Neural cell (in vitro differentiated cells): ENCODE results near the gene NFATC3. TPM values are rescaled to one million over a fixed set of nuclear protein-coding genes. Genes with fewer than 3 reads are reported as not detected.

Experiments
- H2AFZ ChIP-seq: fragments of 200-600, 300-800 bp; sonication (generic), shearing (Covaris generic); 2 replicates; pipeline ENCODE4 v1.6.0; 2014; ENCODE audit warnings: low read depth, mild to moderate bottlenecking, antibody characterized with exemption, low read length, moderate library complexity
- H3F3A ChIP-seq: fragments of 200-600 bp; shearing (Covaris generic); 2 replicates; pipeline ENCODE4 v1.6.1; 2016; ENCODE audit warnings: mild to moderate bottlenecking, moderate library complexity, mixed read lengths, antibody characterized with exemption, low read length; ENCODE audit not compliant: insufficient read depth, poor library complexity, severe bottlenecking
- H3K27ac ChIP-seq: fragments of 200-600, 300-800 bp; sonication (generic), shearing (Covaris generic); 2 replicates; pipeline ENCODE4 v1.5.1; 2014; ENCODE audit warnings: mild to moderate bottlenecking, low read length, moderate library complexity
- H3K27me3 ChIP-seq: fragments of 300-800, 200-600 bp; sonication (generic), shearing (Covaris generic); 2 replicates; pipeline ENCODE4 v1.6.0; 2014; ENCODE audit warnings: mild to moderate bottlenecking, low read depth, low read length, moderate library complexity; ENCODE audit not compliant: insufficient read depth
- H3K36me3 ChIP-seq: fragments of 300-800, 200-600 bp; sonication (generic), shearing (Covaris generic); 2 replicates; pipeline ENCODE4 v1.5.1; 2014; ENCODE audit warnings: mild to moderate bottlenecking, antibody characterized with exemption, low read length, moderate library complexity; ENCODE audit not compliant: insufficient read depth
- H3K4me2 ChIP-seq: fragments of 300-800, 200-600 bp; sonication (generic), shearing (Covaris generic); 2 replicates; pipeline ENCODE4 v1.6.0; 2014; ENCODE audit warnings: mild to moderate bottlenecking, low read length
- H3K4me3 ChIP-seq: fragments of 300-800, 200-600 bp; sonication (generic), shearing (Covaris generic); 2 replicates; pipeline ENCODE4 v1.5.1; 2014; ENCODE audit warnings: mild to moderate bottlenecking, low read length, moderate library complexity
- H3K79me2 ChIP-seq: fragments of 200-600 bp; shearing (Covaris generic); replicated peaks from 2 replicates; pipeline ENCODE4 v1.6.0; 2014; ENCODE audit warnings: mild to moderate bottlenecking, low read length, moderate library complexity; ENCODE audit not compliant: insufficient read depth
- H3K9ac ChIP-seq: fragments of 300-800, 200-600 bp; sonication (generic), shearing (Covaris generic); 2 replicates; pipeline ENCODE4 v1.6.1; 2016; ENCODE audit warnings: mild to moderate bottlenecking, low read length, mixed read lengths
- H3K9me2 ChIP-seq: fragments of 200-600 bp; shearing (Covaris generic); 2 replicates; pipeline ENCODE4 v1.6.1; 2016; ENCODE audit warnings: mild to moderate bottlenecking, low read length, mixed read lengths; ENCODE audit not compliant: insufficient read depth
- H3K9me3 ChIP-seq: fragments of 200-600, 300-800 bp; sonication (generic), shearing (Covaris generic); 2 replicates; pipeline ENCODE4 v1.6.1; 2016; ENCODE audit warnings: mild to moderate bottlenecking, mixed run types, low read length, moderate library complexity, mixed read lengths
- H4K20me1 ChIP-seq: fragments of 200-600 bp; shearing (Covaris generic); 2 replicates; pipeline ENCODE4 v1.6.1; 2016; ENCODE audit warnings: mild to moderate bottlenecking, mixed run types; ENCODE audit not compliant: insufficient read depth
- EP300 ChIP-seq: fragments of 450-650 bp; conservative IDR thresholded peaks from 2 replicates; pipeline ENCODE4 v1.6.1; 2014; ENCODE audit warnings: antibody characterized with exemption, mild to moderate bottlenecking, moderate library complexity; ENCODE audit not compliant: poor library complexity, severe bottlenecking
- EZH2 ChIP-seq: fragments of 200-600, 300-800 bp; shearing (Covaris generic), sonication (generic); IDR thresholded peaks from 2 replicates; pipeline ENCODE4 v1.6.1; 2014; ENCODE audit warnings: antibody characterized with exemption, low read length, borderline replicate concordance, mild to moderate bottlenecking; ENCODE audit not compliant: insufficient read depth, poor library complexity, severe bottlenecking
- MXI1 ChIP-seq: fragments of 450-650 bp; conservative IDR thresholded peaks from 2 replicates; pipeline ENCODE4 v1.6.1; 2014; ENCODE audit warnings: antibody characterized with exemption, mild to moderate bottlenecking; ENCODE audit not compliant: poor library complexity, severe bottlenecking
- POLR2AphosphoS5 ChIP-seq: IDR thresholded peaks from 2 replicates; pipeline ENCODE4 v1.6.1; 2012
- RAD21 ChIP-seq: fragments of 450-650 bp; conservative IDR thresholded peaks from 2 replicates; pipeline ENCODE4 v1.6.1; 2014; ENCODE audit warnings: antibody characterized with exemption, mild to moderate bottlenecking, moderate library complexity
- SMC3 ChIP-seq: fragments of 450-650 bp; conservative IDR thresholded peaks from 2 replicates; pipeline ENCODE4 v1.6.1; 2014; ENCODE audit warnings: antibody characterized with exemption, mild to moderate bottlenecking, moderate library complexity; ENCODE audit not compliant: poor library complexity
- TAF1 ChIP-seq: IDR thresholded peaks from 2 replicates; pipeline ENCODE4 v1.6.1; 2012; ENCODE audit warnings: low read depth
- polyA plus RNA-seq: library from polyadenylated mRNA; depleted of rRNA; stranded (reverse); fragments of >200 nt; gene quantifications from 2 replicates; pipeline ENCODE4 v1.2.3, GENCODE V29; 2014
- TF ChIP-seq, protein P1 (sequence below): IDR thresholded peaks from 2 replicates; pipeline ENCODE4 v1.6.1; 2012; ENCODE audit warnings: borderline replicate concordance
- TF ChIP-seq, protein P2 (sequence below): fragments of 450-650 bp; IDR thresholded peaks from 2 replicates; pipeline ENCODE4 v1.5.1; 2014; ENCODE audit warnings: antibody characterized with exemption, mild to moderate bottlenecking, moderate library complexity; ENCODE audit not compliant: poor library complexity, severe bottlenecking

Gene NFATC3
- polyA plus RNA-seq, 1 donor from 2014 or later, result 6.2 TPM

DNA sequence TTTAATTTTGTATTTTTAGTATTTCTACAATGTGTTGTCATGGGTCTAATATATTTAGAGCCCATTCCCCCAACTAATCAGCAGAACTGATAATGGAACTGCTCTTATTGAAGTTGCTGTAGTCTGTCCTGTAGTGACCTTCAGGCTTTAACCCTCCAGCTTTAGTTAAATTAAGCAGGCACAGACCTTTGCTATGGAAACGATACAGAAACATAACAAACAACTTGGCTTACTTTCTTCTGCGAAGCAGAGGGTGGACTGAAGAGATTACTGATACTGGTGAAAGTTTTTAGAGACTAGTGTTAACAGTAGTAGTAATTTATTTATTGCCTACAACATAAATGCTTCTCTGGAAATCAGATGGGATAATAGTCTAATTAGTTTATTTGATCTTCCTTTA, 61.4 kb downstream of the NFATC3 start:
- H3K27me3 ChIP-seq, result no peaks in the 10 kb centered on the region
- no peak overlapping the region for H3K4me3 ChIP-seq
- H3F3A ChIP-seq, result no peaks in the 10 kb centered on the region
- no peak for TF ChIP-seq SMC3
- TF ChIP-seq, protein P1, sequence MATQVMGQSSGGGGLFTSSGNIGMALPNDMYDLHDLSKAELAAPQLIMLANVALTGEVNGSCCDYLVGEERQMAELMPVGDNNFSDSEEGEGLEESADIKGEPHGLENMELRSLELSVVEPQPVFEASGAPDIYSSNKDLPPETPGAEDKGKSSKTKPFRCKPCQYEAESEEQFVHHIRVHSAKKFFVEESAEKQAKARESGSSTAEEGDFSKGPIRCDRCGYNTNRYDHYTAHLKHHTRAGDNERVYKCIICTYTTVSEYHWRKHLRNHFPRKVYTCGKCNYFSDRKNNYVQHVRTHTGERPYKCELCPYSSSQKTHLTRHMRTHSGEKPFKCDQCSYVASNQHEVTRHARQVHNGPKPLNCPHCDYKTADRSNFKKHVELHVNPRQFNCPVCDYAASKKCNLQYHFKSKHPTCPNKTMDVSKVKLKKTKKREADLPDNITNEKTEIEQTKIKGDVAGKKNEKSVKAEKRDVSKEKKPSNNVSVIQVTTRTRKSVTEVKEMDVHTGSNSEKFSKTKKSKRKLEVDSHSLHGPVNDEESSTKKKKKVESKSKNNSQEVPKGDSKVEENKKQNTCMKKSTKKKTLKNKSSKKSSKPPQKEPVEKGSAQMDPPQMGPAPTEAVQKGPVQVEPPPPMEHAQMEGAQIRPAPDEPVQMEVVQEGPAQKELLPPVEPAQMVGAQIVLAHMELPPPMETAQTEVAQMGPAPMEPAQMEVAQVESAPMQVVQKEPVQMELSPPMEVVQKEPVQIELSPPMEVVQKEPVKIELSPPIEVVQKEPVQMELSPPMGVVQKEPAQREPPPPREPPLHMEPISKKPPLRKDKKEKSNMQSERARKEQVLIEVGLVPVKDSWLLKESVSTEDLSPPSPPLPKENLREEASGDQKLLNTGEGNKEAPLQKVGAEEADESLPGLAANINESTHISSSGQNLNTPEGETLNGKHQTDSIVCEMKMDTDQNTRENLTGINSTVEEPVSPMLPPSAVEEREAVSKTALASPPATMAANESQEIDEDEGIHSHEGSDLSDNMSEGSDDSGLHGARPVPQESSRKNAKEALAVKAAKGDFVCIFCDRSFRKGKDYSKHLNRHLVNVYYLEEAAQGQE, result no peak
- H3K4me2 ChIP-seq, result no peak overlapping the region
- no peaks in the 10 kb centered on the region for H4K20me1 ChIP-seq
- no peaks in the 10 kb centered on the region for H3K36me3 ChIP-seq
- H3K9me2 ChIP-seq, result no peaks in the 10 kb centered on the region
- H2AFZ ChIP-seq, result no peak overlapping the region
- no peaks in the 10 kb centered on the region for H3K79me2 ChIP-seq
- H3K27ac ChIP-seq, result no peak overlapping the region
- no peaks in the 10 kb centered on the region for H3K9me3 ChIP-seq
- H3K9ac ChIP-seq, result no peak overlapping the region

DNA sequence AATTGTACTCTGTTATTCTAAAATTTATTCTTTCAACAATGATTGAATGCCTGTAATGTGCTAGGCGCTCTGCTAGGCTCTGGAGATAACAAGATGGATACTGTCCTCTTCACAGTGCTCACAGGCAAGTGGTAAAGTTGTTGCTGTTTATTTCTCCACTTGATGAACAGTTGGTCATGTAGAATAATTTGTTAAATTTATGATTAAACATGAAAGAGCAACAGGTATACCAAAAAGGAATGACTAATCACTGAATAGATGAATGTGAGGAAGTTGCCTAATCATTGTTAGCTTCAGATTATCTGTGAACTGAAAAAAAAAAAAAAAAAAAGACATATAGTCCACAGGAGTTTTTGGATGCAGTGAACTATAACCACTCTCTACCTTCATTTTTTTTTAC, 62.3 kb downstream of the NFATC3 start:
- no peaks in the 10 kb centered on the region for H3K9me3 ChIP-seq
- H3K4me3 ChIP-seq, result no peak overlapping the region
- H4K20me1 ChIP-seq, result no peaks in the 10 kb centered on the region
- no peaks in the 10 kb centered on the region for H3K79me2 ChIP-seq
- no peak overlapping the region for H3K4me2 ChIP-seq
- H3K27ac ChIP-seq, result no peak overlapping the region
- H3K27me3 ChIP-seq, result no peaks in the 10 kb centered on the region
- TF ChIP-seq POLR2AphosphoS5, result no peak
- no peak for TF ChIP-seq RAD21
- H2AFZ ChIP-seq, result no peak overlapping the region
- H3K9me2 ChIP-seq, result no peaks in the 10 kb centered on the region
- no peaks in the 10 kb centered on the region for H3K36me3 ChIP-seq
- H3F3A ChIP-seq, result no peaks in the 10 kb centered on the region
- no peak overlapping the region for H3K9ac ChIP-seq

DNA sequence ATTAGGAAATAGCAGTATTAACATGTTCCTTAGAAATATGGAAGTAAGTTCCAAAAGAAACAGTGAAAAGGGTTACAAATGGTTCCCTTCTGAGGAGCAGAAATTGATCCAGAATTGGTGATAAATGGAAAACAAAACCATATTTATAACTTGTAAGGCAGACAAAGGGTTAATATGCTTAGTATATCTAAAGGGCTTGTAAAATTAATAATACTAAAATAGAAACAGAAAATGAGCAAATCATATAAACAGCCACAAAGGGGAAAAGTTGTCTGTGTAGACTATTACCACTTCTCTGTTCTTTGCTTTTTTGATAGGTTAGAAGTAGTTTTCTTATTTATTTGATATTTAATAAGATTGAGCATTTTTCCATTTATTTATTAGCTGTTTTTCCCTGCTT, 64.4 kb downstream of the NFATC3 start:
- no peak for TF ChIP-seq RAD21
- TF ChIP-seq, protein P1, result no peak
- TF ChIP-seq, protein P2, sequence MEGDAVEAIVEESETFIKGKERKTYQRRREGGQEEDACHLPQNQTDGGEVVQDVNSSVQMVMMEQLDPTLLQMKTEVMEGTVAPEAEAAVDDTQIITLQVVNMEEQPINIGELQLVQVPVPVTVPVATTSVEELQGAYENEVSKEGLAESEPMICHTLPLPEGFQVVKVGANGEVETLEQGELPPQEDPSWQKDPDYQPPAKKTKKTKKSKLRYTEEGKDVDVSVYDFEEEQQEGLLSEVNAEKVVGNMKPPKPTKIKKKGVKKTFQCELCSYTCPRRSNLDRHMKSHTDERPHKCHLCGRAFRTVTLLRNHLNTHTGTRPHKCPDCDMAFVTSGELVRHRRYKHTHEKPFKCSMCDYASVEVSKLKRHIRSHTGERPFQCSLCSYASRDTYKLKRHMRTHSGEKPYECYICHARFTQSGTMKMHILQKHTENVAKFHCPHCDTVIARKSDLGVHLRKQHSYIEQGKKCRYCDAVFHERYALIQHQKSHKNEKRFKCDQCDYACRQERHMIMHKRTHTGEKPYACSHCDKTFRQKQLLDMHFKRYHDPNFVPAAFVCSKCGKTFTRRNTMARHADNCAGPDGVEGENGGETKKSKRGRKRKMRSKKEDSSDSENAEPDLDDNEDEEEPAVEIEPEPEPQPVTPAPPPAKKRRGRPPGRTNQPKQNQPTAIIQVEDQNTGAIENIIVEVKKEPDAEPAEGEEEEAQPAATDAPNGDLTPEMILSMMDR, result no peak
- TF ChIP-seq MXI1, result no peak
- TF ChIP-seq SMC3, result no peak
- no peak for TF ChIP-seq EZH2
- TF ChIP-seq EP300, result no peak
- TF ChIP-seq POLR2AphosphoS5, result no peak
- no peak for TF ChIP-seq TAF1
- H3K27ac ChIP-seq, result no peak overlapping the region
- H3F3A ChIP-seq, result no peaks in the 10 kb centered on the region
- H2AFZ ChIP-seq, result no peak overlapping the region
- H3K36me3 ChIP-seq, result no peaks in the 10 kb centered on the region
- no peak overlapping the region for H3K4me3 ChIP-seq
- H3K27me3 ChIP-seq, result no peaks in the 10 kb centered on the region
- H3K4me2 ChIP-seq, result no peak overlapping the region
- no peaks in the 10 kb centered on the region for H3K9me2 ChIP-seq
- H3K9ac ChIP-seq, result no peak overlapping the region
- H4K20me1 ChIP-seq, result no peaks in the 10 kb centered on the region
- no peaks in the 10 kb centered on the region for H3K79me2 ChIP-seq
- no peaks in the 10 kb centered on the region for H3K9me3 ChIP-seq
